A673 (cell line): Measurements from ENCODE around the gene GIMAP6.

Experiments
- EZH2 ChIP-seq: fragments of 200-600 bp; sonication (generic); IDR thresholded peaks from 2 replicates; pipeline ENCODE4 v1.6.1; 2017; ENCODE audit warnings: borderline replicate concordance, low read depth, mild to moderate bottlenecking, mixed read lengths, antibody characterized with exemption, low read length; ENCODE audit not compliant: poor library complexity, severe bottlenecking
- TF ChIP-seq, protein P1 (sequence below): fragments of 300-800, 200-600 bp; sonication (generic); conservative IDR thresholded peaks from 2 replicates; pipeline ENCODE4 v1.5.1; 2017; ENCODE audit warnings: low read depth, mild to moderate bottlenecking, antibody characterized with exemption, low read length, moderate library complexity, mixed read lengths

DNA sequence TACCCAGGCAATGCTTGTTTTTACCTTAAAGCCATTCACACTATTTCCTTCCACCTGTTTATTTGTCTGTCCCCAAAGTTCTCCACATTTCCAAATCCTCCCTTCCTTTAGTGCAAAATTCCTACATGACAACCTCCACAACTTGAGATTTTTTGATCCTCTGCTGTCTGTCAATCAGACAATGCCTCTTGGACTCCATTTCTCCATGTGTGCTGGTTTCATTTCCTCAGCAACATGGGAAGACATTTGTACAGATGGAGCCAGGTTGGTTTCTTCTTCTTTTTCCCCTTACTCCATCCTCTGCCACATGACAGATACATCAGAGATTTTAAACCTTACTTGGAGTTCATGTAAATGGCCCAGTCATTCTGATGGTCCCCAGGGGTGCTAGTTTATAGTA, 34.2 kb upstream of the GIMAP6 start:
- TF ChIP-seq, protein P1, sequence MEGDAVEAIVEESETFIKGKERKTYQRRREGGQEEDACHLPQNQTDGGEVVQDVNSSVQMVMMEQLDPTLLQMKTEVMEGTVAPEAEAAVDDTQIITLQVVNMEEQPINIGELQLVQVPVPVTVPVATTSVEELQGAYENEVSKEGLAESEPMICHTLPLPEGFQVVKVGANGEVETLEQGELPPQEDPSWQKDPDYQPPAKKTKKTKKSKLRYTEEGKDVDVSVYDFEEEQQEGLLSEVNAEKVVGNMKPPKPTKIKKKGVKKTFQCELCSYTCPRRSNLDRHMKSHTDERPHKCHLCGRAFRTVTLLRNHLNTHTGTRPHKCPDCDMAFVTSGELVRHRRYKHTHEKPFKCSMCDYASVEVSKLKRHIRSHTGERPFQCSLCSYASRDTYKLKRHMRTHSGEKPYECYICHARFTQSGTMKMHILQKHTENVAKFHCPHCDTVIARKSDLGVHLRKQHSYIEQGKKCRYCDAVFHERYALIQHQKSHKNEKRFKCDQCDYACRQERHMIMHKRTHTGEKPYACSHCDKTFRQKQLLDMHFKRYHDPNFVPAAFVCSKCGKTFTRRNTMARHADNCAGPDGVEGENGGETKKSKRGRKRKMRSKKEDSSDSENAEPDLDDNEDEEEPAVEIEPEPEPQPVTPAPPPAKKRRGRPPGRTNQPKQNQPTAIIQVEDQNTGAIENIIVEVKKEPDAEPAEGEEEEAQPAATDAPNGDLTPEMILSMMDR, result no peak
- TF ChIP-seq EZH2, result no peak
